ACC112 (cell line): Measurements from ENCODE around the gene NFIC.
"Not testable (repeated sequence)": the region's sequence is repeated elsewhere in the genome, so short reads cannot be mapped to it uniquely, and the experiment has no call there.

Source experiments
- H2AFZ ChIP-seq: fragments of 200-600 bp; sonication (generic); one replicate; pipeline ENCODE4 v1.6.0; 2017; ENCODE audit warnings: antibody characterized with exemption, low read length; ENCODE audit not compliant: unreplicated experiment
- H3K27ac ChIP-seq: fragments of 200-600 bp; sonication (generic); 2 replicates; pipeline ENCODE4 v1.5.1; 2014; ENCODE audit warnings: low read depth, mild to moderate bottlenecking, antibody characterized with exemption, low read length, moderate library complexity
- H3K27me3 ChIP-seq: fragments of 200-600 bp; sonication (generic); 2 replicates; pipeline ENCODE4 v1.6.1; 2014; ENCODE audit warnings: mild to moderate bottlenecking, antibody characterized with exemption, low read length, moderate library complexity, mixed read lengths; ENCODE audit not compliant: insufficient read depth
- H3K36me3 ChIP-seq: fragments of 200-600 bp; sonication (generic); 2 replicates; pipeline ENCODE4 v1.6.1; 2016; ENCODE audit warnings: mild to moderate bottlenecking, antibody characterized with exemption, low read length, moderate library complexity, mixed read lengths; ENCODE audit not compliant: insufficient read depth
- H3K4me1 ChIP-seq: fragments of 200-600 bp; sonication (generic); one replicate; pipeline ENCODE4 v1.6.1; 2016; ENCODE audit warnings: low read length, mixed read lengths; ENCODE audit not compliant: insufficient read depth, unreplicated experiment, control insufficient read depth
- H3K4me3 ChIP-seq: fragments of 200-600 bp; sonication (generic); 2 replicates; pipeline ENCODE4 v1.5.1; 2014; ENCODE audit warnings: mild to moderate bottlenecking, low read depth, low read length
- H3K79me2 ChIP-seq: fragments of 200-600 bp; sonication (generic); one replicate; pipeline ENCODE4 v1.6.0; 2016; ENCODE audit warnings: low read length; ENCODE audit not compliant: control insufficient read depth, unreplicated experiment, insufficient read depth

NFIC gene

GRCh38 chr19:3446657-3447056, 80.3 kb downstream of the NFIC start:
- H3K27ac ChIP-seq, H3K4me1 ChIP-seq, H3K36me3 ChIP-seq, H2AFZ ChIP-seq, H3K79me2 ChIP-seq, H3K4me3 ChIP-seq, H3K27me3 ChIP-seq: not testable (repeated sequence)

GRCh38 chr19:3448616-3449334, 82.4 kb downstream of the NFIC start:
- H3K4me1 ChIP-seq, result peaks cover 8% of the 10 kb centered on the region
- no peak overlapping the region for H2AFZ ChIP-seq
- H3K27me3 ChIP-seq, result no peaks in the 10 kb centered on the region
- H3K36me3 ChIP-seq, result peaks cover 12% of the 10 kb centered on the region; the same call in 1 of the 2 replicates
- no peak overlapping the region for H3K27ac ChIP-seq
- H3K79me2 ChIP-seq, result peaks cover 7% of the 10 kb centered on the region
- H3K4me3 ChIP-seq, result no peak overlapping the region

GRCh38 chr19:3450796-3451411, 84.5 kb downstream of the NFIC start:
- H3K36me3 ChIP-seq, result peaks cover 16% of the 10 kb centered on the region; the same call in 1 of the 2 replicates
- no peak overlapping the region for H3K4me3 ChIP-seq
- H2AFZ ChIP-seq, result no peak overlapping the region
- H3K27ac ChIP-seq, result peak overlapping the region; percentile 95
- H3K4me1 ChIP-seq, result peaks cover 8% of the 10 kb centered on the region
- peaks cover 5% of the 10 kb centered on the region for H3K79me2 ChIP-seq
- no peaks in the 10 kb centered on the region for H3K27me3 ChIP-seq

- no peak overlapping the region for H3K4me3 ChIP-seq
- no peak overlapping the region for H2AFZ ChIP-seq
- no peaks in the 10 kb centered on the region for H3K27me3 ChIP-seq
- H3K36me3 ChIP-seq, result peaks cover 12% of the 10 kb centered on the region; the same call in 1 of the 2 replicates
- H3K4me1 ChIP-seq, result peaks cover 8% of the 10 kb centered on the region
- peak overlapping the region; percentile 95 for H3K27ac ChIP-seq
- peaks cover 5% of the 10 kb centered on the region for H3K79me2 ChIP-seq
Measured at GRCh38 chr19:3451451-3451866, 85.1 kb downstream of the NFIC start.

- Histone ChIP-seq H3K27ac (peak overlapping the region; percentile 95; the same call in 1 of the 2 replicates), H3K4me3 (no peak overlapping the region), H2AFZ (no peak overlapping the region), H3K79me2 (peaks cover 5% of the 10 kb centered on the region), H3K36me3 (peaks cover 12% of the 10 kb centered on the region; the same call in 1 of the 2 replicates), H3K27me3 (no peaks in the 10 kb centered on the region), H3K4me1 (peaks cover 8% of the 10 kb centered on the region)
Measured at GRCh38 chr19:3452171-3452941, 86.0 kb downstream of the NFIC start.

- peaks cover 10% of the 10 kb centered on the region for H3K4me1 ChIP-seq
- H3K27me3 ChIP-seq, H3K79me2 ChIP-seq, H3K4me3 ChIP-seq, H2AFZ ChIP-seq: not testable (repeated sequence)
- 0 out of 2 replicates have a peak overlapping the region, but pooled peaks have one; percentile 95 for H3K27ac ChIP-seq
- peaks cover 12% of the 10 kb centered on the region; the same call in 1 of the 2 replicates for H3K36me3 ChIP-seq
Measured at GRCh38 chr19:3452942-3453214, 86.5 kb downstream of the NFIC start.

- Histone ChIP-seq H3K36me3 (peaks cover 12% of the 10 kb centered on the region; the same call in 1 of the 2 replicates), H3K27me3 (no peaks in the 10 kb centered on the region), H3K79me2 (peaks cover 5% of the 10 kb centered on the region), H3K4me3 (no peak overlapping the region), H3K27ac (no peak overlapping the region), H3K4me1 (peaks cover 19% of the 10 kb centered on the region), H2AFZ (no peak overlapping the region)
Measured at GRCh38 chr19:3453840-3454239, 87.5 kb downstream of the NFIC start.

- Histone ChIP-seq H2AFZ (no peak overlapping the region), H3K27me3 (no peaks in the 10 kb centered on the region), H3K27ac (no peak overlapping the region), H3K79me2 (peaks cover 5% of the 10 kb centered on the region), H3K4me3 (no peak overlapping the region), H3K36me3 (peaks cover 12% of the 10 kb centered on the region; the same call in 1 of the 2 replicates), H3K4me1 (peaks cover 28% of the 10 kb centered on the region)
Measured at GRCh38 chr19:3454656-3455392, 88.4 kb downstream of the NFIC start.

GRCh38 chr19:3455393-3455955, 89.1 kb downstream of the NFIC start:
- H3K27me3 ChIP-seq, result no peaks in the 10 kb centered on the region

More at GRCh38 chr19:3455393-3455955, 89.1 kb downstream of the NFIC start:
- peaks cover 5% of the 10 kb centered on the region for H3K79me2 ChIP-seq
- peaks cover 28% of the 10 kb centered on the region for H3K4me1 ChIP-seq
- H3K27ac ChIP-seq, result no peak overlapping the region
- no peak overlapping the region for H2AFZ ChIP-seq
- peaks cover 12% of the 10 kb centered on the region; the same call in 1 of the 2 replicates for H3K36me3 ChIP-seq
- no peak overlapping the region for H3K4me3 ChIP-seq
